C4-2B (cell line): ENCODE measurements around the gene FHAD1.

ENCODE experiments used
- CTCF ChIP-seq: fragments of 450-650 bp; conservative IDR thresholded peaks from 2 replicates; pipeline ENCODE4 v1.5.1; 2017; ENCODE audit warnings: mild to moderate bottlenecking
- ZFX ChIP-seq: fragments of 450-650 bp; IDR thresholded peaks from 2 replicates; pipeline ENCODE4 v1.6.1; 2017

- no peak for TF ChIP-seq CTCF
- TF ChIP-seq ZFX = no peak
Measured at GRCh38 chr1:15350551-15351200, 103.7 kb downstream of the FHAD1 start.
